ENCODE measurements around the gene FKBP2.

DNA sequence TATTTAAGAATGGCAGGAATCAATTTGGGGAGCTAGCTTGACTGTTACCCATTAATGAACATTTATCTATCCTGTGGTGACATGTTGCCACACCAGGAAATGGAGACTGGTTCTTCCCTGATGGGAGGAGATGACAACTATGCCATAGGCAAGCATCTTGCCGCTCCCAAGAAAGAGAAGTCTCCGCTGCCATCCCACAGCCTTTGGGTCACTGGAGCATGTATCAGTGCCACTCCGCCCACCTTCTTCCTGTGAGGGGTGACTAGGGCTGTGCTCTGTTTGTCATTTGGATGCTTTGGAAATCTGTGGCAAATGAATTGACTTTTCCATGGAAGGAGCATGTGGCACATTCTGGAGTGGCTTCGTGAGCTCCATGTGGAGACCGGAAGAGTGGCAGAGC is 48.5 kb upstream of the FKBP2 start:
- no peak for TF ChIP-seq GATA3 (IDR thresholded peaks at IDR 0.05; ENCODE audit: low read depth, low read length)
- no peak for TF ChIP-seq GATA2 (IDR thresholded peaks at IDR 0.05; ENCODE audit: low read depth, low read length)
